Glutamatergic neuron (in vitro differentiated cells): Measurements from ENCODE around the gene LBX2. TPM values are rescaled to one million over a fixed set of nuclear protein-coding genes. Genes with fewer than 3 reads are reported as not detected.

Experiments
- DNase-seq: peaks from one replicate; pipeline ENCODE4 v3.0.0; 2022
- H3K27ac Mint-ChIP-seq: one replicate; pipeline ENCODE4 v1.8.0; 2020; ENCODE audit warnings: mild to moderate bottlenecking, mixed read lengths, inconsistent platforms; ENCODE audit not compliant: unreplicated experiment
- H3K27me3 Mint-ChIP-seq: one replicate; pipeline ENCODE4 v1.8.0; 2020; ENCODE audit warnings: mild to moderate bottlenecking, moderate library complexity, mixed read lengths, inconsistent platforms; ENCODE audit not compliant: unreplicated experiment
- H3K36me3 Mint-ChIP-seq: one replicate; pipeline ENCODE4 v1.8.0; 2020; ENCODE audit warnings: mild to moderate bottlenecking, mixed read lengths, inconsistent platforms; ENCODE audit not compliant: unreplicated experiment
- H3K4me1 Mint-ChIP-seq: one replicate; pipeline ENCODE4 v1.8.0; 2020; ENCODE audit warnings: mild to moderate bottlenecking, low read depth, mixed read lengths, inconsistent platforms; ENCODE audit not compliant: unreplicated experiment
- H3K4me3 Mint-ChIP-seq: one replicate; pipeline ENCODE4 v1.8.0; 2020; ENCODE audit warnings: mild to moderate bottlenecking, mixed read lengths, inconsistent platforms; ENCODE audit not compliant: unreplicated experiment
- H3K9me3 Mint-ChIP-seq: one replicate; pipeline ENCODE4 v1.8.0; 2020; ENCODE audit warnings: mild to moderate bottlenecking, moderate library complexity, mixed read lengths, inconsistent platforms; ENCODE audit not compliant: unreplicated experiment
- total RNA-seq: library from RNA; stranded (reverse); fragmentation: NEBNext Ultra II Directional; extraction: Animal tissue kit (Norgen Biotek cat#: 25700); gene quantifications from one replicate; pipeline ENCODE4 v1.2.1, GENCODE V29; 2021; ENCODE audit not compliant: unreplicated experiment
- TF ChIP-seq, protein P1 (sequence below): fragments of 200-600 bp; sonication (generic); IDR thresholded peaks from one replicate; pipeline ENCODE4 v1.5.0; 2021; ENCODE audit not compliant: partially characterized antibody, unreplicated experiment

The LBX2 gene
- total RNA-seq, 1 donor from 2014 or later = 0.96 TPM

DNA sequence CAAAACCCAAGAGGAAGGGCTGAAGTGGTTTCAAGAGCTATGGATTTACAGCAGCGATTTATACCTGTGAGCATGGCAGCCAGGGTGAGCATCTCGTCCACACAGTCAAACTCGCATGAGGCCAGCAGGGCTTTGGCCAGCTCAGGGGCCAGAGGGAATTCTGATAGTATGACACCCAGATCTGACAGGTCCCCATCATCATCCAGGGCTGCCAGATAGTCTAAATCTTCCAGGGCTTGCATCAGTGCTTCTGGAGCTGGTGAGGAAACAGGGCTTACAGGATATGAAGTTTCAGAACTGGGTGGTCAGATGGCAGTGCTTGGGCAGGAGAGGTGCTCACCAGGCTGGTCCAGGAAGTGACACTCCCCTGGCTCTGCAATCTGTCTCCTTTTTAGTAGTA is 23.1 kb upstream of the LBX2 start:
- peaks cover 9% of the 10 kb centered on the region for H3K36me3 Mint-ChIP-seq

DNA sequence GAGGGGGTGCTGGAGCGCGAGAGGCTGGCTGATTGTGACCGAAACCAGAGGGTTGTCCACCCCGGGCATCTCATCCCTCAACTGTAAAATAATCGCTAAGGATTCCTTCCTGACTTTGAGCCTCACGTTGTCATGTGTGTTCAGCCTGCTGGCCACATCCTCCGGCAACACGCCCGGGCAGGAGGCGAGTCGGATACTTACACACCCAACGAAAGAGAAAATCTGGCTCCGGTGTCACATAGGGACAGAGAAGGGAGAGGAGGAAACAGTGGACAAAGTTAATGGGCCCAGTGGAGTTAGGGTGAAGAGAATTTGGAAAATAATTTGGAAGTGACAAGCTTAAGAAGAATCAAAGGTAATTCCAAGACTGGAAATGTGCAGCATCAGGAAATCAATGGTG is 17.2 kb upstream of the LBX2 start:
- peak overlapping the region; percentile 53 for H3K4me3 Mint-ChIP-seq
- peaks cover 8% of the 10 kb centered on the region for H3K36me3 Mint-ChIP-seq
- H3K4me1 Mint-ChIP-seq = peaks cover 4% of the 10 kb centered on the region
- no peak overlapping the region for H3K27ac Mint-ChIP-seq
- peak; percentile 11 for DNase-seq
- H3K9me3 Mint-ChIP-seq = peaks cover 11% of the 10 kb centered on the region
- H3K27me3 Mint-ChIP-seq = peaks cover 27% of the 10 kb centered on the region
- TF ChIP-seq, protein P1, sequence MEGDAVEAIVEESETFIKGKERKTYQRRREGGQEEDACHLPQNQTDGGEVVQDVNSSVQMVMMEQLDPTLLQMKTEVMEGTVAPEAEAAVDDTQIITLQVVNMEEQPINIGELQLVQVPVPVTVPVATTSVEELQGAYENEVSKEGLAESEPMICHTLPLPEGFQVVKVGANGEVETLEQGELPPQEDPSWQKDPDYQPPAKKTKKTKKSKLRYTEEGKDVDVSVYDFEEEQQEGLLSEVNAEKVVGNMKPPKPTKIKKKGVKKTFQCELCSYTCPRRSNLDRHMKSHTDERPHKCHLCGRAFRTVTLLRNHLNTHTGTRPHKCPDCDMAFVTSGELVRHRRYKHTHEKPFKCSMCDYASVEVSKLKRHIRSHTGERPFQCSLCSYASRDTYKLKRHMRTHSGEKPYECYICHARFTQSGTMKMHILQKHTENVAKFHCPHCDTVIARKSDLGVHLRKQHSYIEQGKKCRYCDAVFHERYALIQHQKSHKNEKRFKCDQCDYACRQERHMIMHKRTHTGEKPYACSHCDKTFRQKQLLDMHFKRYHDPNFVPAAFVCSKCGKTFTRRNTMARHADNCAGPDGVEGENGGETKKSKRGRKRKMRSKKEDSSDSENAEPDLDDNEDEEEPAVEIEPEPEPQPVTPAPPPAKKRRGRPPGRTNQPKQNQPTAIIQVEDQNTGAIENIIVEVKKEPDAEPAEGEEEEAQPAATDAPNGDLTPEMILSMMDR = no peak

More for the DNA sequence above, 23.1 kb upstream of the LBX2 start:
- Mint-ChIP-seq H3K27me3 (peaks cover 30% of the 10 kb centered on the region), H3K4me3 (no peak overlapping the region), H3K27ac (no peak overlapping the region), H3K4me1 (no peaks in the 10 kb centered on the region), H3K9me3 (peaks cover 7% of the 10 kb centered on the region)
- DNase-seq = no peak
- TF ChIP-seq, protein P1 = no peak

DNA sequence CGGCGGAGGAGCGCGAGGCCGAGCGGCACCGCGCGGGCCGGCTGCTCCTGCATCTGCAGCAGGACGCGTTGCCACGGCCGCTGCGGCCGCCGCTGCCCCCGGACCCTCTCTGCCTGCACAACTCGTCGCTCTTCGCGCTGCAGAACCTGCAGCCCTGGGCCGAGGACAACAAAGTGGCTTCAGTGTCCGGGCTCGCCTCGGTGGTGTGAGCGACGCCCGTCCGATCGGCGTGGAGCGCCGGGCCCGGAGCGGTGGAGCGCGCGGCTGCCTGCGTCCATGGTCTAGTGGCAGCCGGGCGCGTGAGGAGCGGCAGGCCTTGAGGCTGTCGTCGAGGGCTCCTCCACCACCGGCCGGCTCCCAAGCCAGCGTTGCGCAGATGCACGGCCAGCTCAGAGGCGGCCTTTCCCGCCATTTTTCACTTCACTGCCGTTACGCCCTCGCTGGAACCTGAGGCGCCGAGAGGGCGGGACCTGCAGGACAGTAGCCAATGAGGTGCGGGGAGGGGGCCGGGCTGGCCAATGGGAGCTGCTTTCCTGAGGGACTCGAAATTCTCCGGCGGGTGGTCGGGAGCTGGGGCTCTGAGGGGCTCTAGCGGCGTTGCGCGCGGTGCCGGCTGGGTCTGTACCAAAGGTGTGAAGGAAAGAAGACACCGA is 16.7 kb upstream of the LBX2 start:
- peak overlapping the region; percentile 53 for H3K4me3 Mint-ChIP-seq
- peak; percentile 78 for DNase-seq
- TF ChIP-seq, protein P1 = no peak
- H3K27ac Mint-ChIP-seq = no peak overlapping the region
- peaks cover 8% of the 10 kb centered on the region for H3K36me3 Mint-ChIP-seq
- H3K27me3 Mint-ChIP-seq = peaks cover 27% of the 10 kb centered on the region
- H3K9me3 Mint-ChIP-seq = peaks cover 13% of the 10 kb centered on the region
- H3K4me1 Mint-ChIP-seq = peaks cover 6% of the 10 kb centered on the region

DNA sequence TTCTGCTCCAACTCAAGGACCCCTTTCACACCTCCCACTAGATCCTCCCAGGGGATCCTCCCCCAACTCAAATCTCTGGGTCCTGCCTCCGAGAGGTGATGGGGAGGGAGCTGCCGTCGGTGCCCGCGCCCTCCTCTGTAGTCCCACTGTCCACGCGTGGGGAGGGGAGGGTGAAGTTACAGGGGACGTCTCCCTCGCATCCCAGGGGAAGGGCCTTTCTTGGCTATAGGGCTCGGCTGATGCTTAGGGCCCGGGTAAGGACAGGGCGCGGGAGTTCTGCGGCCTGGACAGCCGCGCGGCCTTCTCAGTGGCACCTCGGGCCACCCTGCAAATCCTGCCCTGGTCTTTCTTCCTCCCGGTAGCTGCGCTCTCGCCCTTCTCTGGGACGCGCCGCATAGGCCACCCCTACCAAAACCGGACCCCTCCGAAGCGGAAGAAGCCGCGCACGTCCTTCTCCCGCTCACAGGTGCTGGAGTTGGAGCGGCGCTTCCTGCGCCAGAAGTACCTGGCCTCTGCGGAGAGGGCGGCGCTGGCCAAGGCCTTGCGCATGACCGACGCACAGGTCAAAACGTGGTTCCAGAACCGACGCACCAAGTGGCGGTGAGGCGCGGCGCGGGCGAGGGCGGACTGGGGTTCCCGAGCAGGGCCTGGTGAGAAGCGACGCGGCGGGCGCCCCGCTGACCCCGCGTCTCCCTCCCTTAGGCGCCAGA is 16.0 kb upstream of the LBX2 start:
- Mint-ChIP-seq H3K27me3 (peaks cover 28% of the 10 kb centered on the region), H3K4me3 (peak overlapping the region; percentile 76), H3K9me3 (peaks cover 13% of the 10 kb centered on the region), H3K4me1 (peaks cover 6% of the 10 kb centered on the region), H3K36me3 (peaks cover 8% of the 10 kb centered on the region), H3K27ac (no peak overlapping the region)
- TF ChIP-seq, protein P1 = no peak
- no peak for DNase-seq
